Nephron (organoid): Measurements from ENCODE around the gene ERCC8.

Source experiments
- H3K27ac Mint-ChIP-seq, 3 experiments: 2 replicates each; pipeline ENCODE4 v1.8.0; 2020; ENCODE audit warnings: mixed read lengths in 3 of 3, mild to moderate bottlenecking in 2 of 3, moderate library complexity in 1 of 3
- H3K27me3 Mint-ChIP-seq: 2 replicates; pipeline ENCODE4 v1.8.0; 2021; ENCODE audit warnings: low read depth, mild to moderate bottlenecking, moderate library complexity, mixed read lengths
- H3K36me3 Mint-ChIP-seq: 2 replicates; pipeline ENCODE4 v1.8.0; 2020; ENCODE audit warnings: low read depth, mixed read lengths
- H3K4me1 Mint-ChIP-seq: 2 replicates; pipeline ENCODE4 v1.8.0; 2020; ENCODE audit warnings: mixed read lengths
- H3K4me3 Mint-ChIP-seq, 3 experiments: 2 replicates each; pipeline ENCODE4 v1.8.0; 2020; ENCODE audit warnings: mild to moderate bottlenecking in 3 of 3, mixed read lengths in 3 of 3, moderate library complexity in 2 of 3
- H3K9me3 Mint-ChIP-seq: 2 replicates; pipeline ENCODE4 v1.8.0; 2020; ENCODE audit warnings: mixed read lengths
- TF ChIP-seq, protein P1 (sequence below), 3 experiments: fragments of 200-600 bp; sonication (generic); IDR thresholded peaks; one replicate each; pipeline ENCODE4 v1.5.0; 2021; ENCODE audit warnings: antibody characterized with exemption in 3 of 3; ENCODE audit not compliant: unreplicated experiment in 3 of 3

Gene ERCC8

GRCh38 chr5:60943624-60944023, 1.2 kb downstream of the ERCC8 start:
- peaks cover 7% of the 10 kb centered on the region for H3K4me1 Mint-ChIP-seq
- no peaks in the 10 kb centered on the region for H3K27me3 Mint-ChIP-seq
- H3K9me3 Mint-ChIP-seq = peaks cover 16% of the 10 kb centered on the region
- H3K27ac Mint-ChIP-seq = no peak overlapping the region
- TF ChIP-seq, protein P1, sequence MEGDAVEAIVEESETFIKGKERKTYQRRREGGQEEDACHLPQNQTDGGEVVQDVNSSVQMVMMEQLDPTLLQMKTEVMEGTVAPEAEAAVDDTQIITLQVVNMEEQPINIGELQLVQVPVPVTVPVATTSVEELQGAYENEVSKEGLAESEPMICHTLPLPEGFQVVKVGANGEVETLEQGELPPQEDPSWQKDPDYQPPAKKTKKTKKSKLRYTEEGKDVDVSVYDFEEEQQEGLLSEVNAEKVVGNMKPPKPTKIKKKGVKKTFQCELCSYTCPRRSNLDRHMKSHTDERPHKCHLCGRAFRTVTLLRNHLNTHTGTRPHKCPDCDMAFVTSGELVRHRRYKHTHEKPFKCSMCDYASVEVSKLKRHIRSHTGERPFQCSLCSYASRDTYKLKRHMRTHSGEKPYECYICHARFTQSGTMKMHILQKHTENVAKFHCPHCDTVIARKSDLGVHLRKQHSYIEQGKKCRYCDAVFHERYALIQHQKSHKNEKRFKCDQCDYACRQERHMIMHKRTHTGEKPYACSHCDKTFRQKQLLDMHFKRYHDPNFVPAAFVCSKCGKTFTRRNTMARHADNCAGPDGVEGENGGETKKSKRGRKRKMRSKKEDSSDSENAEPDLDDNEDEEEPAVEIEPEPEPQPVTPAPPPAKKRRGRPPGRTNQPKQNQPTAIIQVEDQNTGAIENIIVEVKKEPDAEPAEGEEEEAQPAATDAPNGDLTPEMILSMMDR (IDR thresholded peaks at IDR 0.05; ENCODE audit: unreplicated experiment in 3 of 3) = no peak
- H3K4me3 Mint-ChIP-seq = no peak overlapping the region
- H3K36me3 Mint-ChIP-seq = peaks cover 29% of the 10 kb centered on the region

- TF ChIP-seq, protein P1 (IDR thresholded peaks at IDR 0.05; ENCODE audit: unreplicated experiment in 3 of 3) = peak in 2 of 3 experiments; percentile 23 to 36
- H3K27me3 Mint-ChIP-seq = no peaks in the 10 kb centered on the region
These were observed 15.8 kb downstream of the ERCC8 start for GRCh38 chr5:60929024-60929423.

GRCh38 chr5:60927450-60927849, 17.4 kb downstream of the ERCC8 start:
- Mint-ChIP-seq H3K4me3 (no peak overlapping the region), H3K27me3 (no peaks in the 10 kb centered on the region), H3K27ac (no peak overlapping the region), H3K4me1 (no peaks in the 10 kb centered on the region), H3K9me3 (peaks cover under 1% of the 10 kb centered on the region), H3K36me3 (peaks cover 21% of the 10 kb centered on the region)
- TF ChIP-seq, protein P1 (IDR thresholded peaks at IDR 0.05; ENCODE audit: unreplicated experiment in 3 of 3) = no peak

More at GRCh38 chr5:60929024-60929423, 15.8 kb downstream of the ERCC8 start:
- H3K36me3 Mint-ChIP-seq = peaks cover 21% of the 10 kb centered on the region
- peaks cover 7% of the 10 kb centered on the region for H3K9me3 Mint-ChIP-seq
- H3K4me1 Mint-ChIP-seq = no peaks in the 10 kb centered on the region
- H3K27ac Mint-ChIP-seq = no peak overlapping the region
- no peak overlapping the region for H3K4me3 Mint-ChIP-seq

DNA sequence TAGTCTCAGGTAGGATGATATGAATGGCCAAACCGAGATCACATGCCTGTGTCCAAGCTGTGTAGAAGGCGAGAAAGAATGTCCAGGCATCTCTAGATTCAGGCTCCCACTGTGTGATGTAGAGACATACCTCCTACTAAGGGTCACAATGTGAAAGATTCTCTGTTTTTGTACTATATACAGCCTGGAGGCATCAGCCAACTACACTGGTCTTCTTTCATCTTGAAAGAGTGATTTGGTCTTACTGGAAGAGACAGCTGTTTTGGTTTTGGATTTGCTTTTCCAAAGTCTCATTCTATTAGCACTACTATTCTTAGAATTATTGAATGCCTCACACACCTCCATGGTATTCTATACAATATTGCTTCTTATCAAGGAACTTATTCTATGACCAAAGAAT, 26.4 kb downstream of the ERCC8 start:
- TF ChIP-seq, protein P1 (IDR thresholded peaks at IDR 0.05; ENCODE audit: unreplicated experiment in 3 of 3) = no peak
- Mint-ChIP-seq H3K36me3 (peaks cover 41% of the 10 kb centered on the region), H3K4me3 (no peak overlapping the region), H3K27ac (no peak overlapping the region), H3K4me1 (no peaks in the 10 kb centered on the region), H3K27me3 (no peaks in the 10 kb centered on the region), H3K9me3 (peaks cover 5% of the 10 kb centered on the region)

DNA sequence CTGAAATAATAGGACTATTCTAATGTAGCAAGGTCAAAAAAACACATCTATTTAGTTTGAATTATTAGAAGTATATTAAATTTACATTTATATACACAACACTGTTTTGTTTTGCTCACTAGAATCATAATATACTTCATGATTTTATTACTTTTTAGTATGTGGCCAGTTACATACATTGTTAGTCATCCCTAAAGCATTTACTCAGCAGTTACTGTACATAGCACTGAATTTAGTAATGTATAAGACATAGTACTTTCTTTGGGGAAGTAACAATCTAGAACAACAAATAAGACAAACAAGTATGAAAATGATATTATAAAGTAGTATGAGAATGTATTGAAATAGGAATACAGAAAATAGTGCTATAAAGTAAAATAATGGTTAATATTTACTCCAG, 28.2 kb downstream of the ERCC8 start:
- no peak overlapping the region for H3K27ac Mint-ChIP-seq
- peaks cover 11% of the 10 kb centered on the region for H3K9me3 Mint-ChIP-seq
- TF ChIP-seq, protein P1 (IDR thresholded peaks at IDR 0.05; ENCODE audit: unreplicated experiment in 3 of 3) = no peak

GRCh38 chr5:60903356-60903755, 41.5 kb downstream of the ERCC8 start:
- TF ChIP-seq, protein P1 (IDR thresholded peaks at IDR 0.05; ENCODE audit: unreplicated experiment in 3 of 3) = no peak
- no peaks in the 10 kb centered on the region for H3K27me3 Mint-ChIP-seq
- H3K4me1 Mint-ChIP-seq = no peaks in the 10 kb centered on the region
- no peaks in the 10 kb centered on the region for H3K9me3 Mint-ChIP-seq
- H3K27ac Mint-ChIP-seq = no peak overlapping the region
- no peak overlapping the region for H3K4me3 Mint-ChIP-seq
- H3K36me3 Mint-ChIP-seq = peaks cover 10% of the 10 kb centered on the region

More for the DNA sequence above, 28.2 kb downstream of the ERCC8 start:
- H3K36me3 Mint-ChIP-seq = peaks cover 57% of the 10 kb centered on the region
- no peak overlapping the region for H3K4me3 Mint-ChIP-seq
- H3K27me3 Mint-ChIP-seq = no peaks in the 10 kb centered on the region
- no peaks in the 10 kb centered on the region for H3K4me1 Mint-ChIP-seq
